CD14-positive monocyte (primary cell): ENCODE results near the gene COL6A1. TPM values are rescaled to one million over a fixed set of nuclear protein-coding genes. Genes with fewer than 3 reads are reported as not detected.

Source experiments
- DNase-seq, 3 donors: peaks; one replicate each; pipeline ENCODE4 v3.0.0-alpha.2; 2011 to 2022
- H2AFZ ChIP-seq: 2 replicates; pipeline ENCODE4 v1.6.0; 2012; ENCODE audit warnings: mild to moderate bottlenecking, low read depth, low read length, inconsistent platforms; ENCODE audit not compliant: insufficient read depth, poor library complexity, severe bottlenecking
- H3K27ac ChIP-seq, 2 donors: 1 replicate in 1 of 2; 2 replicates in 1 of 2; pipeline ENCODE4 v1.5.1; 2012 to 2013; ENCODE audit warnings: low read length in 2 of 2, control low read depth in 1 of 2, inconsistent platforms in 1 of 2, low read depth in 1 of 2, mild to moderate bottlenecking in 1 of 2
- H3K27me3 ChIP-seq, 2 donors: one replicate each; pipeline versions ENCODE4 v1.6.0 to v1.6.1; 2011 to 2013; ENCODE audit warnings: low read length in 2 of 2; ENCODE audit not compliant: control insufficient read depth in 2 of 2, insufficient read depth in 2 of 2
- H3K36me3 ChIP-seq, 2 donors: replicated peaks in 1 of 2; 1 replicate in 1 of 2; 2 replicates in 1 of 2; pipeline versions ENCODE4 v1.5.1 to v1.6.1; 2012 to 2013; ENCODE audit warnings: low read length in 2 of 2, control low read depth in 1 of 2, inconsistent platforms in 1 of 2, mild to moderate bottlenecking in 1 of 2; ENCODE audit not compliant: insufficient read depth in 2 of 2, control insufficient read depth in 1 of 2
- H3K4me1 ChIP-seq, 2 donors: 1 replicate in 1 of 2; 2 replicates in 1 of 2; pipeline versions ENCODE4 v1.5.1 to v1.6.1; 2012 to 2013; ENCODE audit warnings: low read length in 2 of 2, control low read depth in 1 of 2, inconsistent platforms in 1 of 2, mild to moderate bottlenecking in 1 of 2, moderate library complexity in 1 of 2; ENCODE audit not compliant: insufficient read depth in 2 of 2, control insufficient read depth in 1 of 2
- H3K4me2 ChIP-seq: replicated peaks from 2 replicates; pipeline ENCODE3; 2012; ENCODE audit warnings: low read length, moderate library complexity, mild to moderate bottlenecking; ENCODE audit not compliant: poor library complexity, severe bottlenecking; ENCODE audit errors: extremely low read depth
- H3K4me3 ChIP-seq, 3 experiments: fragments of 200-600 bp in 1 of 3; sonication (generic) in 1 of 3; replicated peaks in 1 of 3; 1 replicate in 2 of 3; 2 replicates in 1 of 3; pipeline ENCODE4 v1.5.1; 2011 to 2013; ENCODE audit warnings: low read length in 3 of 3, mild to moderate bottlenecking in 3 of 3, control low read depth in 2 of 3, low read depth in 2 of 3, inconsistent platforms in 1 of 3, moderate library complexity in 1 of 3
- H3K79me2 ChIP-seq: 2 replicates; pipeline ENCODE4 v1.6.0; 2012; ENCODE audit warnings: mild to moderate bottlenecking, control low read depth, inconsistent platforms, low read length, moderate library complexity; ENCODE audit not compliant: insufficient read depth
- H3K9ac ChIP-seq: 2 replicates; pipeline ENCODE4 v1.6.0; 2017; ENCODE audit warnings: low read length, mild to moderate bottlenecking; ENCODE audit not compliant: insufficient read depth, poor library complexity, severe bottlenecking
- H3K9me3 ChIP-seq, 2 donors: replicated peaks in 1 of 2; 1 replicate in 1 of 2; 2 replicates in 1 of 2; pipeline versions ENCODE4 v1.5.1 to v1.6.1; 2012 to 2013; ENCODE audit warnings: low read length in 2 of 2, control low read depth in 1 of 2; ENCODE audit not compliant: control insufficient read depth in 1 of 2, insufficient read depth in 1 of 2
- H4K20me1 ChIP-seq: 2 replicates; pipeline ENCODE4 v1.6.0; 2012; ENCODE audit warnings: mild to moderate bottlenecking, low read length, control low read depth, moderate library complexity; ENCODE audit not compliant: insufficient read depth
- H3K27ac Mint-ChIP-seq, 7 donors: one replicate each; pipeline ENCODE4 v1.8.0; 2020; ENCODE audit warnings: mild to moderate bottlenecking in 7 of 7, mixed read lengths in 7 of 7, moderate library complexity in 6 of 7, inconsistent platforms in 2 of 7
- H3K27me3 Mint-ChIP-seq, 3 donors: one replicate each; pipeline ENCODE4 v1.8.0; 2021 to 2022; ENCODE audit warnings: low read depth in 3 of 3, mild to moderate bottlenecking in 3 of 3, mixed read lengths in 3 of 3, moderate library complexity in 3 of 3, inconsistent platforms in 1 of 3
- H3K36me3 Mint-ChIP-seq, 2 donors: one replicate each; pipeline ENCODE4 v1.8.0; 2020; ENCODE audit warnings: mixed read lengths in 2 of 2, inconsistent platforms in 1 of 2, mild to moderate bottlenecking in 1 of 2
- H3K4me1 Mint-ChIP-seq: one replicate; pipeline ENCODE4 v1.8.0; 2020; ENCODE audit warnings: mild to moderate bottlenecking, mixed read lengths
- H3K4me3 Mint-ChIP-seq, 2 donors: one replicate each; pipeline ENCODE4 v1.8.0; 2020; ENCODE audit warnings: mild to moderate bottlenecking in 2 of 2, mixed read lengths in 2 of 2, moderate library complexity in 1 of 2
- H3K9me3 Mint-ChIP-seq, 7 donors: one replicate each; pipeline ENCODE4 v1.8.0; 2020 to 2022; ENCODE audit warnings: mixed read lengths in 7 of 7, mild to moderate bottlenecking in 6 of 7, moderate library complexity in 6 of 7, inconsistent platforms in 2 of 7
- CTCF ChIP-seq: fragments of 200-600 bp; IDR thresholded peaks from one replicate; pipeline ENCODE4 v1.8.0; 2022; ENCODE audit warnings: antibody characterized with exemption, mild to moderate bottlenecking
- WGBS: methylation state at CpG from one replicate; pipeline ENCODE4 v1.1.5; 2013; ENCODE audit warnings: missing lambda C conversion rate; ENCODE audit not compliant: insufficient coverage; 5-methylcytosine and 5-hydroxymethylcytosine counted together
- intact Hi-C, 2 donors: fragments of 100-400 bp; cut with micrococcal nuclease; formaldehyde crosslinking; loops; one replicate each; pipeline versions ENCODE4 v1.15.0 to v1.15.1; 2023
- polyA plus RNA-seq, 3 donors: library from polyadenylated mRNA; depleted of rRNA in 1 of 3; unstranded in 2 of 3; stranded (reverse) in 1 of 3; fragments of 300-500 nt in 2 of 3; fragments of >200 nt in 1 of 3; fragmentation: Illumina TruSeq in 2 of 3; gene quantifications; 1 replicate in 2 of 3; 2 replicates in 1 of 3; pipeline ENCODE4 v1.2.3, GENCODE V29; 2012 to 2021

The COL6A1 gene
- polyA plus RNA-seq, 3 donors = 0.08 to 0.11 (median 0.10) TPM

GRCh38 chr21:45934085-45934484, 47.5 kb upstream of the COL6A1 start:
- Mint-ChIP-seq H3K36me3 (no peaks in the 10 kb centered on the region), H3K9me3 (peaks cover 29 to 52% (median 44%) of the 10 kb centered on the region in 7 donors), H3K27ac (no peak overlapping the region), H3K27me3 (peaks cover 0 to 4% (median 0%) of the 10 kb centered on the region in 3 donors), H3K4me1 (no peaks in the 10 kb centered on the region), H3K4me3 (no peak overlapping the region)
- Histone ChIP-seq H3K36me3 (no peaks in the 10 kb centered on the region), H3K9ac (no peak overlapping the region), H3K27me3 (no peaks in the 10 kb centered on the region), H3K79me2 (no peaks in the 10 kb centered on the region), H3K27ac (no peak overlapping the region), H3K9me3 (peaks cover 20 to 75% of the 10 kb centered on the region in 2 donors), H2AFZ (no peak overlapping the region), H3K4me3 (no peak overlapping the region), H3K4me2 (no peak overlapping the region), H4K20me1 (no peaks in the 10 kb centered on the region), H3K4me1 (no peaks in the 10 kb centered on the region)
- DNase-seq = no peak
- TF ChIP-seq CTCF = no peak
- intact Hi-C loops = no loop called here
- 87% methylated on average over 6 of the region's 6 CpGs for WGBS

GRCh38 chr21:45934554-45934953, 47.0 kb upstream of the COL6A1 start:
- no peak for DNase-seq
- Histone ChIP-seq H3K27me3 (no peaks in the 10 kb centered on the region), H3K27ac (no peak overlapping the region), H3K4me2 (no peak overlapping the region), H4K20me1 (no peaks in the 10 kb centered on the region), H3K36me3 (no peaks in the 10 kb centered on the region), H3K4me1 (no peaks in the 10 kb centered on the region), H3K9me3 (peaks cover 20 to 72% of the 10 kb centered on the region in 2 donors), H3K79me2 (no peaks in the 10 kb centered on the region), H2AFZ (no peak overlapping the region), H3K4me3 (no peak overlapping the region), H3K9ac (no peak overlapping the region)
- TF ChIP-seq CTCF = no peak
- Mint-ChIP-seq H3K27me3 (peaks cover 0 to 4% (median 0%) of the 10 kb centered on the region in 3 donors), H3K4me1 (no peaks in the 10 kb centered on the region), H3K27ac (no peak overlapping the region), H3K36me3 (no peaks in the 10 kb centered on the region), H3K9me3 (peaks cover 29 to 54% (median 43%) of the 10 kb centered on the region in 7 donors), H3K4me3 (no peak overlapping the region)
- intact Hi-C loops = no loop called here
- WGBS = 90% methylated on average over 3 of the region's 3 CpGs
